ENCODE measurements around the gene SDK2.

GRCh38 chr17:73667181-73667959 lies 23.1 kb upstream of the SDK2 start:
- TF ChIP-seq POLR2A (IDR thresholded peaks at IDR 0.05): no peak
- TF ChIP-seq CTCF (IDR thresholded peaks at IDR 0.05): no peak
